Astrocyte (in vitro differentiated cells and primary cell): ENCODE measurements around the gene GAB2. TPM values are rescaled to one million over a fixed set of nuclear protein-coding genes. Genes with fewer than 3 reads are reported as not detected.

Experiments
- DNase-seq: peaks from one replicate; pipeline ENCODE4 v3.0.0-alpha.2; 2010; ENCODE audit warnings: low read depth
- FAIRE-seq: peaks from 2 replicates; lab custom pipeline; 2011; peaks lifted over from hg19 to GRCh38; lab: Jason Lieb, UNC
- H2AFZ ChIP-seq: 2 replicates; pipeline ENCODE4 v1.6.0; 2012; ENCODE audit warnings: low read depth, low read length, inconsistent platforms
- H3K27ac ChIP-seq: 2 replicates; pipeline ENCODE4 v1.5.1; 2011; ENCODE audit warnings: low read depth, low read length, inconsistent platforms
- H3K27me3 ChIP-seq: 2 replicates; pipeline ENCODE4 v1.6.0; 2011; ENCODE audit warnings: low read length, inconsistent platforms; ENCODE audit not compliant: insufficient read depth
- H3K36me3 ChIP-seq: 2 replicates; pipeline ENCODE4 v1.5.1; 2011; ENCODE audit warnings: low read length, inconsistent platforms; ENCODE audit not compliant: insufficient read depth
- H3K4me1 ChIP-seq: 2 replicates; pipeline ENCODE4 v1.5.1; 2011; ENCODE audit warnings: low read length, inconsistent platforms; ENCODE audit not compliant: insufficient read depth
- H3K4me2 ChIP-seq: 2 replicates; pipeline ENCODE4 v1.6.0; 2012; ENCODE audit warnings: low read length, inconsistent platforms
- H3K4me3 ChIP-seq: 2 replicates; pipeline ENCODE4 v1.5.1; 2011; ENCODE audit warnings: low read depth, mild to moderate bottlenecking, low read length, inconsistent platforms; ENCODE audit not compliant: insufficient read depth
- H3K79me2 ChIP-seq: 2 replicates; pipeline ENCODE4 v1.6.0; 2012; ENCODE audit warnings: mild to moderate bottlenecking, low read length, inconsistent platforms; ENCODE audit not compliant: insufficient read depth
- H3K9ac ChIP-seq: 2 replicates; pipeline ENCODE4 v1.6.0; 2012; ENCODE audit warnings: mild to moderate bottlenecking, low read length, inconsistent platforms
- H3K9me3 ChIP-seq: 2 replicates; pipeline ENCODE4 v1.5.1; 2012; ENCODE audit warnings: low read depth, mild to moderate bottlenecking, low read length, inconsistent platforms; ENCODE audit not compliant: insufficient read depth
- H4K20me1 ChIP-seq: 2 replicates; pipeline ENCODE4 v1.6.0; 2012; ENCODE audit warnings: low read length, inconsistent platforms; ENCODE audit not compliant: insufficient read depth
- H3K27ac Mint-ChIP-seq: one replicate; pipeline ENCODE4 v1.8.0; 2021; ENCODE audit warnings: mild to moderate bottlenecking, mixed read lengths; ENCODE audit not compliant: unreplicated experiment
- H3K27me3 Mint-ChIP-seq: one replicate; pipeline ENCODE4 v1.8.0; 2021; ENCODE audit warnings: low read depth, mixed read lengths; ENCODE audit not compliant: unreplicated experiment
- H3K36me3 Mint-ChIP-seq: one replicate; pipeline ENCODE4 v1.8.0; 2021; ENCODE audit warnings: low read depth, mixed read lengths; ENCODE audit not compliant: unreplicated experiment
- H3K4me1 Mint-ChIP-seq: one replicate; pipeline ENCODE4 v1.8.0; 2021; ENCODE audit warnings: low read depth, mixed read lengths; ENCODE audit not compliant: unreplicated experiment
- H3K4me3 Mint-ChIP-seq: one replicate; pipeline ENCODE4 v1.8.0; 2021; ENCODE audit warnings: mild to moderate bottlenecking, moderate library complexity, mixed read lengths; ENCODE audit not compliant: unreplicated experiment
- H3K9me3 Mint-ChIP-seq: one replicate; pipeline ENCODE4 v1.8.0; 2021; ENCODE audit warnings: mild to moderate bottlenecking, mixed read lengths; ENCODE audit not compliant: unreplicated experiment
- EZH2 ChIP-seq: IDR thresholded peaks from 2 replicates; pipeline ENCODE4 v1.6.1; 2012; ENCODE audit warnings: mild to moderate bottlenecking, low read length, inconsistent platforms; ENCODE audit not compliant: insufficient read depth
- total RNA-seq: library from RNA; stranded (reverse); gene quantifications from 2 replicates; pipeline ENCODE4 v1.2.1, GENCODE V29; 2021
- TF ChIP-seq, protein P1 (sequence below): IDR thresholded peaks from 2 replicates; pipeline ENCODE4 v1.5.1; 2011; ENCODE audit warnings: low read depth, mild to moderate bottlenecking, inconsistent platforms, low read length, moderate library complexity; ENCODE audit not compliant: insufficient read depth

GAB2 gene
- total RNA-seq, 1 donor from 2014 or later: 18.2 TPM

DNA sequence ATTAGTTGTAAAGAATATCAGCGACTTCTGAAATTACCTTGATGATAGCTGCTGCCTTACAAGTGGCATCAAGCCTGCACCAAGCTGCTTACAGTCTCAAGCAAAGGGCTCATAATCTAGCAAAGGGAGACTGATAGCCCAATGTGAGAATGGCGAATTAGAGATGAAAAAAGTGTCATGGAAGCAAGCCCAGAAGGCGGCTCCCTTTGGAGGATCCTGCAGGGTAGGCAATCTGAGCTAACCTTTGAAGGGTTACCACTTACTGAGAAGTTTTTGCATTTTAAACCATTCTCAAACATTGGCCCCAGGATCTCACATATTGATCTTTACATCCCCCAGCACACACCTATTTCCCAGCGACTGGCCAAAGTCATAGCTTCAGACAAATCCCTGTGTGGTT is 18.5 kb downstream of the GAB2 start:
- H3K27ac ChIP-seq: no peak overlapping the region
- Mint-ChIP-seq H3K9me3 (no peaks in the 10 kb centered on the region), H3K4me1 (peaks cover 15% of the 10 kb centered on the region), H3K4me3 (no peak overlapping the region), H3K36me3 (no peaks in the 10 kb centered on the region), H3K27ac (no peak overlapping the region), H3K27me3 (no peaks in the 10 kb centered on the region)
- no peak overlapping the region for H3K9ac ChIP-seq
- peaks cover 4% of the 10 kb centered on the region for H4K20me1 ChIP-seq
- no peak for TF ChIP-seq EZH2
- TF ChIP-seq, protein P1, sequence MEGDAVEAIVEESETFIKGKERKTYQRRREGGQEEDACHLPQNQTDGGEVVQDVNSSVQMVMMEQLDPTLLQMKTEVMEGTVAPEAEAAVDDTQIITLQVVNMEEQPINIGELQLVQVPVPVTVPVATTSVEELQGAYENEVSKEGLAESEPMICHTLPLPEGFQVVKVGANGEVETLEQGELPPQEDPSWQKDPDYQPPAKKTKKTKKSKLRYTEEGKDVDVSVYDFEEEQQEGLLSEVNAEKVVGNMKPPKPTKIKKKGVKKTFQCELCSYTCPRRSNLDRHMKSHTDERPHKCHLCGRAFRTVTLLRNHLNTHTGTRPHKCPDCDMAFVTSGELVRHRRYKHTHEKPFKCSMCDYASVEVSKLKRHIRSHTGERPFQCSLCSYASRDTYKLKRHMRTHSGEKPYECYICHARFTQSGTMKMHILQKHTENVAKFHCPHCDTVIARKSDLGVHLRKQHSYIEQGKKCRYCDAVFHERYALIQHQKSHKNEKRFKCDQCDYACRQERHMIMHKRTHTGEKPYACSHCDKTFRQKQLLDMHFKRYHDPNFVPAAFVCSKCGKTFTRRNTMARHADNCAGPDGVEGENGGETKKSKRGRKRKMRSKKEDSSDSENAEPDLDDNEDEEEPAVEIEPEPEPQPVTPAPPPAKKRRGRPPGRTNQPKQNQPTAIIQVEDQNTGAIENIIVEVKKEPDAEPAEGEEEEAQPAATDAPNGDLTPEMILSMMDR: no peak
- no peak overlapping the region for H3K4me3 ChIP-seq
- no peak overlapping the region for H2AFZ ChIP-seq
- DNase-seq: no peak
- no peaks in the 10 kb centered on the region for H3K79me2 ChIP-seq
- no peaks in the 10 kb centered on the region for H3K27me3 ChIP-seq
- no peaks in the 10 kb centered on the region for H3K36me3 ChIP-seq
- H3K4me1 ChIP-seq: no peaks in the 10 kb centered on the region
- no peaks in the 10 kb centered on the region for H3K9me3 ChIP-seq
- no peak for FAIRE-seq
- no peak overlapping the region for H3K4me2 ChIP-seq

DNA sequence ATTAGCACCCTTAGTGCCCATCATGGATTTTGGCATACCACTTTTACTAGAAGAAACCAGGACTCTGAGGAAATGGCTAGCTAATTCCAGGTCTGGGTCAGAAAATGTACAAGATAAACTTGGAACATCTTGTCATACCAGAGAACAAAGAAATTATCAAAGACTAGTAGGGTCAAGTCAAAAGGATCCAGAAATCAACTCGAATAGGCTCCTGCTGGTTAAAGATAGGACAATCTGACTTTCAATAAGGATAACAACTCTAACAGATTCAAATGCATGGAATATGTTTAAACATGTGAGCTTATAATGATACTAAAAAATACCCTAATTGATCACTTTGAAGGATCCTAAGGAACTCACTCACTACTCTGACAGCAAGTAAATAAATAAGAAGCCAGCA is 18.9 kb downstream of the GAB2 start:
- Mint-ChIP-seq H3K27ac (no peak overlapping the region), H3K27me3 (no peaks in the 10 kb centered on the region), H3K4me1 (peaks cover 13% of the 10 kb centered on the region), H3K4me3 (no peak overlapping the region), H3K36me3 (peaks cover under 1% of the 10 kb centered on the region), H3K9me3 (no peaks in the 10 kb centered on the region)
- FAIRE-seq: no peak
- TF ChIP-seq, protein P1: no peak
- TF ChIP-seq EZH2: no peak
- Histone ChIP-seq H3K79me2 (no peaks in the 10 kb centered on the region), H3K4me3 (no peak overlapping the region), H3K9ac (no peak overlapping the region), H3K9me3 (no peaks in the 10 kb centered on the region), H3K27me3 (no peaks in the 10 kb centered on the region), H3K4me1 (no peaks in the 10 kb centered on the region), H3K27ac (no peak overlapping the region), H4K20me1 (peaks cover 4% of the 10 kb centered on the region), H3K4me2 (no peak overlapping the region), H2AFZ (no peak overlapping the region), H3K36me3 (no peaks in the 10 kb centered on the region)
- no peak for DNase-seq

- Histone ChIP-seq H2AFZ (no peak overlapping the region), H3K9ac (no peak overlapping the region), H3K4me1 (no peaks in the 10 kb centered on the region), H3K36me3 (no peaks in the 10 kb centered on the region), H3K4me3 (no peak overlapping the region), H3K79me2 (no peaks in the 10 kb centered on the region), H4K20me1 (peaks cover 9% of the 10 kb centered on the region), H3K9me3 (no peaks in the 10 kb centered on the region), H3K27me3 (no peaks in the 10 kb centered on the region), H3K4me2 (no peak overlapping the region), H3K27ac (no peak overlapping the region)
- no peak for DNase-seq
- no peak for FAIRE-seq
- Mint-ChIP-seq H3K27me3 (no peaks in the 10 kb centered on the region), H3K4me3 (no peak overlapping the region), H3K9me3 (no peaks in the 10 kb centered on the region), H3K36me3 (peaks cover 2% of the 10 kb centered on the region), H3K27ac (no peak overlapping the region), H3K4me1 (peaks cover 15% of the 10 kb centered on the region)
- TF ChIP-seq, protein P1: no peak
- no peak for TF ChIP-seq EZH2
Observed at GRCh38 chr11:78397398-78397797, 20.2 kb downstream of the GAB2 start.
